ENCODE measurements around the gene TSPAN15.

The TSPAN15 gene

DNA sequence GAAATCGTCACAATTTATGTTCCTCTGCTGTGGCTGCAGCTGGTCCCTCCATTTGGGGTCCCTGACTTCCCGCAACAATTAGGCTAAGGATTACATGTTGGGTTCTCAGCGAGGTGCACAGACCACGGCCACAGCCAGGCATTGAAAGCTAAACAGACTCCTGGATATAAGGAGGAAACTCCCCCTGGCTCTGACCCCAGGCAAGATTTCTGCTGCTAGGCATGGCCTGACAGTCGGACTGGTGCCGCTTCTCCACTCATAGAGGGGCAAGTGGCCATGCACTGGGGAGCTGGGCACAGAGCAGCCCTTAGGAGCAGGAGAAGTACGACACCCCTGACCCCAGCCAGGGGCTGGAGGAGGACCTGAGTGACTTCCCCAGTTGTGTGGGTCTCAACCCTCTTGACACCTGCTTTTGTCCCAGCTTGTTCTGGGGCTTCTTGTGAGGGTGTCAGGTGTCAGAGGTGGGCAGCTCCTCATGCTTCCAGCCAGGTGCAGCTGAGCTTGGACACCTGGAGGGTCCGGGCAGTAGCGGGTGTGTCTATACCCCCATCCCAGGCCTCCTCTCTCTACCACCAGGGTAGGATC is 38.3 kb downstream of the TSPAN15 start:
- no peak for DNase-seq

- no peak for DNase-seq
Observed at GRCh38 chr10:69490876-69491275, 39.6 kb downstream of the TSPAN15 start.

DNA sequence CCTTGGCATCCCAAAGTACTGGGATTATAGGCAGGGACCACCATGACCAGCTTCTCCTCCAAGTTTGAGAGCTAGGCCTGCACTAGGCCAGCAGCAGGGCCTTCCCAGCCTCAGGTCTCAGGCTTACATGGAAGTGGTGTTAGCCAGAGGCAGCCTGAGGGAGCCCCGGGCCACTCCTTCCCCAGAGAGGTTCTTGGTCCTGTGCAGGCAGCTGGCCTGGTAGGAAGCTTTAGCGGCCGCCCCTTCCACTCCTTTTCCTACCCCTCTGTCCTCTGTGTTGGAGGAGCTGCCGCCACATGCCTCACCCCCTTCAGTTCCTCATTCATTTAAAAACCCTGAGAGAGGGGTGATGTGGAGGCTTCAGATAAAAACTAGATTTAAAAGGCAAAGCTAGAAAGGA is 40.3 kb downstream of the TSPAN15 start:
- no peak for DNase-seq

DNA sequence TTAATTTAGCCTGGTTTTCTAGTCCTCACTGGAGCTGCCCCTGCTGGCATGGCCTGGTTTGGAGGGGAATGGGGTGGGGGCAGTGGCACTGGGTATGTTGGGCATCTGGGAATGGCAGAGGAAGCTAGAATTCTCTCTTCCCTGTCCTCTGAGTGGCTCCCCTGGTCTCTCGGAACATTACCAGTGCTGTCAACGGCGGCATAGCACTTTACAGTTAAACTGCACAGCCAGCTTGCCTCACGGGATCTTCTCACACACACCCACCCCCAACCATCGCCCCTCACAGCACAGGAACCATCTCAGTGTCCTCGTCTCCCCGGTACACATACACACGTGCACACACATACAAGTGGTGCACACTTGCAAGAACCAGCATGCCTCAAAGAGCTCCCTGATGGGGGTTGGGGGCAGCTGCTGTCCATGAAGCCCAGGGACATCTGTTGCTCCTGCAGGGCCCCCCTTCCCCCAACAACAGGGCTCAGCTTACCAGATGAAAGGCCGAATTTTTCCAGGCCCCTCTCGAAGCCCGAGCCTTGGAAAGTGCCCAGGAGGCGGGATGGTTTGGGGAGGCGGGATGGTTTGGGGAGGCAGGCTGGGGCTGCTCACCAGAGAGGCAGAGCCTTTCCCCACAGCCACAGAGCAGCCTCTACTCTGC is 41.0 kb downstream of the TSPAN15 start:
- DNase-seq, result no peak

GRCh38 chr10:69492746-69493462 is 41.6 kb downstream of the TSPAN15 start:
- no peak for DNase-seq

DNA sequence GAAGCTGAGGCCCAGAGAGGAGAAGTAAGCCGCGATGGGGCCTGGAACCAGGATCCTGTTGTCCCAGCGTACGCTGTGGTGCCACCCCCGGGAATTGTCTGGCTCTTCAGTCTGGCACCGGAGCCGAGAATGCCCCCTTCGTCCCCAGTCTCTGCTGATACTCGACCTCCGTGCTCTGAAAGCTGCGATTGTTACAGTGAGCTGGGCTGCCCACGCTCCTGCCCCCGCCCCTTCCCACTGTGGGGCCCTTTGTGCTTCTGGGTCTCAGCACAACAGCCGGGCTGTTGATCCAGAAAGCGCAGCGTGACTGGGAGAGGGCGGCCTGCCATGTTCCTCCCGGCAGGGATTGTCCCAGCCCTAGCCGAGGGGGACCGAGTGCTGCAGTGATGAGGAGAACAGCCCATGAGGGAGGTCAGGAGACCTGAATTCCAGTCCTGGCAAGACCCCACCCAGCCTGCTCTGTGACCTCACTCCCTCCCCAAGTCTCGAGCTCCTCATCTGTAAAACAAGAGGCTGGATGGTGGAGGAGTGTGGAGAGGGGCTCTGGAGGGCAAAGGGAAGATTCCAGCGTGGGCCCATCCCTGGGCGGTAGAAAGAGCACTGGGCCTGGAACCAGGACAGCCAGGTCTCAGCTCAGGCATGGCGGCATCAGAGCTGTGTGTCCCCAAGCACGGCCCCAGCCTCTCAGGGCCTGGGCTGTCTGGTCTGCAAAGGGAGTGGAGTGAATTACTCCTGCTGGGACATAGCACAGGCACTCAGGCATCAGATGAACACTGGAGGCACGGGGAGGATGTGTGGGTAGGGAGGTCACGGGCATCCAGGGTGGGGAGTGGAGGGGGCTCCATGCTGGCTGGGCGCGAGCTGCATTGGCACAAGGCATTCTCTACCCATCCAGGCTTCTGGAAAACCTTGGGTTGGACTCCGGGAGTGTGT is 43.6 kb downstream of the TSPAN15 start:
- no peak for DNase-seq

GRCh38 chr10:69495666-69496065 is 44.4 kb downstream of the TSPAN15 start:
- DNase-seq, result no peak

- no peak for DNase-seq
Observed at GRCh38 chr10:69496352-69497230, 45.3 kb downstream of the TSPAN15 start.

DNA sequence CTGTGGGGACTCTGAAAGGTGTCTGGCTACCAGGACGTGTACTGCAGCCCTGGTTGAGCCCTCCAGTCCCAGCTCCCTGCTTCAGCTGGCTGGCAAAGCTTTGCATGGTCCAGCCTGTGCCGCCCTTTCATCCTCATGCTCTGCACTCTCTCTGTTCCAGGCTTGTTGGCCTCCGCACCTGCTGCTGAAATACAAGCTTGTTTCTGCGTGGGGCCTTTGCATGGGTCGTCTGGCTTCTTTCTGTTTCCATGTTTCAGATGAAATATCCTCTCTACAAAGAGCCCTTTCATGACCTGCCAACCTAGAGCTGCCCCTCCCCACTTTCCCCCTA is 45.9 kb downstream of the TSPAN15 start:
- no peak for DNase-seq

- no peak for DNase-seq
Observed at GRCh38 chr10:69497611-69498390, 46.5 kb downstream of the TSPAN15 start.

- no peak for DNase-seq
Observed at GRCh38 chr10:69498711-69499471, 47.6 kb downstream of the TSPAN15 start.

DNA sequence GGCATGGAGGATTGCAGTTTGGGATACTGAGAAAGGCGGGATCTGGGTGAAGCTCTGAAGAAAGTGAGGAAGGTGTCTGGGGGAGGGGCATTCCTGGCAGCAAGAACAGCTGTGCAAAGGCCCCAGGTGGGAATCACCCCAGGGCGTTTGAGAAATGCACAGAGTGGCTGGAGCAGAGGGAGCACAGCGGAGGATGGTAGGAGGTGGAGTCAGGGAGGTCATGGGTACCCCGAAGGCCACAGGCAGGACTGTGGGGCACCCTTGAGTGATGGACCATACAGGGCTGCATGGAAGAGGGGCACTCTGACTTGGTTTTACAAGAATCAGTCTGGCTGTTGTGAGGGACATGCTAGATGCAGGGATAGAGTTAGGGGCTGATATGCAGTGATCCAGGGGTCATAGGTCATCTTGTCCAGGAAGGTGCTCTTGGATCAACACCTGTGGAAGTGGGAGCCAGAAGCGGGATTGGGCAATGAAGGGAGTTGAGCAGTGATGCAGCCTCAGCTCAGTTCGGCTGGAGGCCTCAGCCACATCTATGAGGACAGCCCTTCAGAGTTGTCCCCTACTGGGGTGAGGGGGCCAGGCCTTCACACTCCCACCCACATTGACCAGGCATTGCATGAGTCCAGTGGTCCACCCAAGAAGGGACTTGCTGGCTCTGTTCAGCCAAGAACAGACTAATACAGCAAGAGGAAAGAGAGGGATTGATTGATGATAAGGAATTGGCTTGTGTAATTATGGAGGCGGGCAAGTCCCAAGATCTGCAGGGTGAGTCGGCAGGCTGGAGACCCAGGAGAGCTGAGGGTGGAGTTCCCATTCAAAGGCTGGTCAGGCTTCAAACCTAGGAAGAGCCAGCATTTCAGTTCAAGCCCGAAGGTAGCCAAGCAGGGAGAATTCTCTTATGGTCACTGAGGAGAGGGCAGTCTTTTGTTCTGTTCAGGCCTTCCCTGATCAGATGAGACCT is 48.7 kb downstream of the TSPAN15 start:
- DNase-seq, result no peak

GRCh38 chr10:69500864-69501468 is 49.7 kb downstream of the TSPAN15 start:
- no peak for DNase-seq

GRCh38 chr10:69501657-69502056 is 50.4 kb downstream of the TSPAN15 start:
- no peak for DNase-seq

DNA sequence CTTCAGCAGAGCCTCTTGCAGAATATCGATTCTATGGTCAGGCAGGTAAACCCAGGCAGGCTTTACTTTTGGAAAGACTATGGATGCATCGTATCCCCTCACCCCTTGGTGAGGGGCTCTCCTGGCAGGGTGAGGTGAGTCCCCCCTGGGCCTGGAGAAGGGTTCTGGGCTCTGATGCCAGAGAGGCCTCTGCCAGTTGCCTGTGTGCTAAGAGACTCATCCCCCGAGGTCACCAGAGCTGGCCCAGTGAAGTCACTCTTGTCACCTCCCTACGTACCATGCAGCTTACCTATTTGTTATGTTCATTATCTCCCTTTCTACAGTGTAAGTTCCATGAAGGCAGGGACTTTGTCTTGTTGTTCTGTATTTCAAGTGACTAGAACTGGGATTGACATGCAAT is 51.3 kb downstream of the TSPAN15 start:
- no peak for DNase-seq

DNA sequence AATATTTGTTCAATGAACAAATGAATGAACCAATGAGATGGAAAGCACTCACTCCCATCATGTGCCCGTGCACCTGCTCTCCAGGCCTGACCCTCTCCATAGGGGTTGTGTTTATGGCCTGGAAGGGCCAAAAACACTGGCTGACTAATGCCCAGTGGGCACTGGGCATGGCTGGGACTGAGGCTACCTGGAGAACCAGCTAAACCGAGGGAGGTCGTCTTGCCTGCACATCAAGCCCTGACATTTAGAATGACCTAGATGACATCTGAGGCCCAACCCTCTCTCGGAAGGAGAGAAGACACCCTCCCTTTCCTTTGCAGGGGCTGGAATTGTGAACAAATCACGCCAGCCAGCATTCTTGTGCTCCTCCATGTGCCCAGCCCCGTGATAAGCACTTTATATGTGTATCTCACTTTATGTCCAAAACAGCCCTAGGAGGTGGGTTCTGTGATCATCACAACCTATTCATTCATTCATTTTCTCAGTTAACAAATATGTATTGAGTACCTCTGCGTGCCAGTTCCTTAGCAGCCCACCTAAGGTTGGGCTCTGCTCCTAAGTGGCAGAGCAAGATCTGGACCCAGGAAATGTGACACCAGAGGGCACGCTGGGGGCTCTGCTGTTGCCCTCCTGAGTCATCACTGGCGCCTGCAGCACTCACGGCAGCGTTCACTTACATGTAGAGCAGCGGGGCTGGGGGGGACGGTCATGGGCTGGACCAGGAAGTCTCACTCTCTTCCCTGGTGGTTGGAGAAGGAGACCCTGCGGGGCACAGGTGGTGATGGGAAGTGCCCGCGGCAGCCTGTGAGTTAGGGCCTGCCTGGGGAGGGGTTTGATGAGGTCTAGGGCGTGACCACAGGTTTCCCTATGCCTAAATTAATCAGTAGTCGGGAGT is 52.0 kb downstream of the TSPAN15 start:
- no peak for DNase-seq

DNA sequence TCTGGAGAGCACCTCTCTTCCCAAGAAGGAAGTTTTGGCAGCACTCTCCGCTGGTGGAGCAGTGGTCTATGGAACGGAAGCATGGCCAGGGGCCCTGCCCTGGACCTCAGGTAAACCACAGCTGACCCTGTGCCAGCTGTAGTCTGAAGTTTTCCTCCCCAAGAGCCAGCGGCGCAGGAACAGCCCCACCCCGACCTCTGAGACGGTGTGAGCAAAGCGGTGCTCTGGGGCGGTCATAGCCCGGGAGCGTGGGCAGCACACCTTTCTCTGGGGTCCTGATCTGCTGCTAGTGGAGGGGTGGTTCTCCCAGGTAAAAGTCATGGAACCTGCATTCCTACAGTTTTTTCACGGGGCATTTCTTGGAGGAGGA is 52.6 kb downstream of the TSPAN15 start:
- DNase-seq, result no peak
